A549 treated with AZD2906 at 1 μM for 4 hours (cell line): ENCODE results near the gene DDIT3. TPM values are rescaled to one million over a fixed set of nuclear protein-coding genes. Genes with fewer than 3 reads are reported as not detected.

Experiments used
- total RNA-seq: library from RNA; stranded (reverse); fragments of 200-300 nt; extraction: Qiagen RNA extraction; gene quantifications from 5 replicates; pipeline ENCODE4 v1.2.3, GENCODE V29; 2022

DDIT3 gene
- total RNA-seq = 20.8 to 27.9 TPM (median 23.8 TPM) in 5 replicates

GRCh38 chr12:57520053-57520818, at the start of gene DDIT3:
Gene DDIT3, minus strand, starts transcription at chr12:57520514. Its CDS starts 3,108 bp downstream, at chr12:57517406.

GRCh38 chr12:57549909-57550640, 29.8 kb upstream of the DDIT3 start, which contains the start of gene KIF5A:
Gene KIF5A, plus strand, starts transcription at chr12:57550044. Its CDS starts 228 bp downstream, at chr12:57550272.

GRCh38 chr12:57546438-57547287, 26.3 kb upstream of the DDIT3 start, which contains the start of gene DCTN2:
Gene DCTN2, minus strand, starts transcription at chr12:57547192. Its CDS starts 129 bp downstream, at chr12:57547063.

GRCh38 chr12:57522011-57522886, 1.9 kb upstream of the DDIT3 start, which contains the start of gene MBD6:
Gene MBD6, plus strand, starts transcription at chr12:57522824. Its CDS starts 1,480 bp downstream, at chr12:57524304.

GRCh38 chr12:57487597-57488401, 32.5 kb downstream of the DDIT3 start, which contains the start of gene MARS1:
Gene MARS1, plus strand, starts transcription at chr12:57488068. Its CDS starts 23 bp downstream, at chr12:57488091.

GRCh38 chr12:57479376-57480115, 40.8 kb downstream of the DDIT3 start, which contains the start of gene ARHGAP9:
Gene ARHGAP9, minus strand, starts transcription at chr12:57479866. Its CDS starts 460 bp downstream, at chr12:57479406.

Other genes starting within 250 kb of the DDIT3 start
- gene R3HDM2, start 89.5 kb downstream of the DDIT3 start, total RNA-seq = 7.5 to 10.4 TPM (median 7.9 TPM) in 5 replicates
- gene INHBC, start 85.7 kb downstream of the DDIT3 start, total RNA-seq = 0.05 to 0.06 TPM (median 0.05 TPM) in 3 of 5 replicates, not detected in the others
- gene INHBE, start 65.2 kb downstream of the DDIT3 start, total RNA-seq = 0.05 to 0.09 TPM (median 0.06 TPM) in 3 of 5 replicates, not detected in the others
- gene GLI1, start 60.7 kb downstream of the DDIT3 start, total RNA-seq = 4.4 to 5.8 TPM (median 5.4 TPM) in 5 replicates
- gene ARHGAP9, start 40.6 kb downstream of the DDIT3 start, total RNA-seq = 0.33 to 0.96 TPM (median 0.48 TPM) in 5 replicates
- gene MARS1, start 32.4 kb downstream of the DDIT3 start, total RNA-seq = 126 to 287 TPM (median 138 TPM) in 5 replicates
- gene MBD6, start 2.3 kb upstream of the DDIT3 start, total RNA-seq = 19.1 to 28.6 TPM (median 26.3 TPM) in 5 replicates
- 119 to 184 TPM (median 123 TPM) in 5 replicates for gene DCTN2, start 26.7 kb upstream of the DDIT3 start, total RNA-seq
- 0.17 to 0.24 TPM (median 0.21 TPM) in 5 replicates for gene KIF5A, start 29.5 kb upstream of the DDIT3 start, total RNA-seq
- gene PIP4K2C, start 70.7 kb upstream of the DDIT3 start, total RNA-seq = 39.3 to 45.9 TPM (median 40.5 TPM) in 5 replicates
- gene DTX3, start 84.3 kb upstream of the DDIT3 start, total RNA-seq = 14.2 to 19.7 TPM (median 18.7 TPM) in 5 replicates
- gene ARHGEF25, start 90.9 kb upstream of the DDIT3 start, total RNA-seq = 4.2 to 5.6 TPM (median 5.4 TPM) in 5 replicates
- gene B4GALNT1, start 112.7 kb upstream of the DDIT3 start, total RNA-seq = 32.6 to 47.2 TPM (median 42.2 TPM) in 5 replicates
- 112 to 124 TPM (median 114 TPM) in 5 replicates for gene OS9, start 173.6 kb upstream of the DDIT3 start, total RNA-seq
- 0.09 to 0.23 TPM (median 0.16 TPM) in 5 replicates for gene AGAP2, start 218.2 kb upstream of the DDIT3 start, total RNA-seq
- gene TSPAN31, start 224.5 kb upstream of the DDIT3 start, total RNA-seq = 15.0 to 22.2 TPM (median 17.1 TPM) in 5 replicates
- 240 to 276 TPM (median 248 TPM) in 5 replicates for gene CDK4, start 231.8 kb upstream of the DDIT3 start, total RNA-seq
- 6.4 to 8.0 TPM (median 7.8 TPM) in 5 replicates for gene MARCHF9, start 234.6 kb upstream of the DDIT3 start, total RNA-seq
- gene CYP27B1, start 246.6 kb upstream of the DDIT3 start, total RNA-seq = 1.4 to 2.4 TPM (median 2.0 TPM) in 5 replicates